CD14-positive monocyte (primary cell): ENCODE measurements around the gene VAV2. TPM values are rescaled to one million over a fixed set of nuclear protein-coding genes. Genes with fewer than 3 reads are reported as not detected.

ENCODE experiments used
- DNase-seq, 3 donors: peaks; one replicate each; pipeline ENCODE4 v3.0.0-alpha.2; 2011 to 2022
- H2AFZ ChIP-seq: 2 replicates; pipeline ENCODE4 v1.6.0; 2012; ENCODE audit warnings: mild to moderate bottlenecking, low read depth, low read length, inconsistent platforms; ENCODE audit not compliant: insufficient read depth, poor library complexity, severe bottlenecking
- H3K27ac ChIP-seq, 2 donors: 1 replicate in 1 of 2; 2 replicates in 1 of 2; pipeline ENCODE4 v1.5.1; 2012 to 2013; ENCODE audit warnings: low read length in 2 of 2, control low read depth in 1 of 2, inconsistent platforms in 1 of 2, low read depth in 1 of 2, mild to moderate bottlenecking in 1 of 2
- H3K27me3 ChIP-seq, 2 donors: one replicate each; pipeline versions ENCODE4 v1.6.0 to v1.6.1; 2011 to 2013; ENCODE audit warnings: low read length in 2 of 2; ENCODE audit not compliant: control insufficient read depth in 2 of 2, insufficient read depth in 2 of 2
- H3K36me3 ChIP-seq, 2 donors: replicated peaks in 1 of 2; 1 replicate in 1 of 2; 2 replicates in 1 of 2; pipeline versions ENCODE4 v1.5.1 to v1.6.1; 2012 to 2013; ENCODE audit warnings: low read length in 2 of 2, control low read depth in 1 of 2, inconsistent platforms in 1 of 2, mild to moderate bottlenecking in 1 of 2; ENCODE audit not compliant: insufficient read depth in 2 of 2, control insufficient read depth in 1 of 2
- H3K4me1 ChIP-seq, 2 donors: 1 replicate in 1 of 2; 2 replicates in 1 of 2; pipeline versions ENCODE4 v1.5.1 to v1.6.1; 2012 to 2013; ENCODE audit warnings: low read length in 2 of 2, control low read depth in 1 of 2, inconsistent platforms in 1 of 2, mild to moderate bottlenecking in 1 of 2, moderate library complexity in 1 of 2; ENCODE audit not compliant: insufficient read depth in 2 of 2, control insufficient read depth in 1 of 2
- H3K4me2 ChIP-seq: replicated peaks from 2 replicates; pipeline ENCODE3; 2012; ENCODE audit warnings: low read length, moderate library complexity, mild to moderate bottlenecking; ENCODE audit not compliant: poor library complexity, severe bottlenecking; ENCODE audit errors: extremely low read depth
- H3K4me3 ChIP-seq, 3 experiments: fragments of 200-600 bp in 1 of 3; sonication (generic) in 1 of 3; replicated peaks in 1 of 3; 1 replicate in 2 of 3; 2 replicates in 1 of 3; pipeline ENCODE4 v1.5.1; 2011 to 2013; ENCODE audit warnings: low read length in 3 of 3, mild to moderate bottlenecking in 3 of 3, control low read depth in 2 of 3, low read depth in 2 of 3, inconsistent platforms in 1 of 3, moderate library complexity in 1 of 3
- H3K79me2 ChIP-seq: 2 replicates; pipeline ENCODE4 v1.6.0; 2012; ENCODE audit warnings: mild to moderate bottlenecking, control low read depth, inconsistent platforms, low read length, moderate library complexity; ENCODE audit not compliant: insufficient read depth
- H3K9ac ChIP-seq: 2 replicates; pipeline ENCODE4 v1.6.0; 2017; ENCODE audit warnings: low read length, mild to moderate bottlenecking; ENCODE audit not compliant: insufficient read depth, poor library complexity, severe bottlenecking
- H3K9me3 ChIP-seq, 2 donors: replicated peaks in 1 of 2; 1 replicate in 1 of 2; 2 replicates in 1 of 2; pipeline versions ENCODE4 v1.5.1 to v1.6.1; 2012 to 2013; ENCODE audit warnings: low read length in 2 of 2, control low read depth in 1 of 2; ENCODE audit not compliant: control insufficient read depth in 1 of 2, insufficient read depth in 1 of 2
- H4K20me1 ChIP-seq: 2 replicates; pipeline ENCODE4 v1.6.0; 2012; ENCODE audit warnings: mild to moderate bottlenecking, low read length, control low read depth, moderate library complexity; ENCODE audit not compliant: insufficient read depth
- H3K27ac Mint-ChIP-seq, 7 donors: one replicate each; pipeline ENCODE4 v1.8.0; 2020; ENCODE audit warnings: mild to moderate bottlenecking in 7 of 7, mixed read lengths in 7 of 7, moderate library complexity in 6 of 7, inconsistent platforms in 2 of 7
- H3K27me3 Mint-ChIP-seq, 3 donors: one replicate each; pipeline ENCODE4 v1.8.0; 2021 to 2022; ENCODE audit warnings: low read depth in 3 of 3, mild to moderate bottlenecking in 3 of 3, mixed read lengths in 3 of 3, moderate library complexity in 3 of 3, inconsistent platforms in 1 of 3
- H3K36me3 Mint-ChIP-seq, 2 donors: one replicate each; pipeline ENCODE4 v1.8.0; 2020; ENCODE audit warnings: mixed read lengths in 2 of 2, inconsistent platforms in 1 of 2, mild to moderate bottlenecking in 1 of 2
- H3K4me1 Mint-ChIP-seq: one replicate; pipeline ENCODE4 v1.8.0; 2020; ENCODE audit warnings: mild to moderate bottlenecking, mixed read lengths
- H3K4me3 Mint-ChIP-seq, 2 donors: one replicate each; pipeline ENCODE4 v1.8.0; 2020; ENCODE audit warnings: mild to moderate bottlenecking in 2 of 2, mixed read lengths in 2 of 2, moderate library complexity in 1 of 2
- H3K9me3 Mint-ChIP-seq, 7 donors: one replicate each; pipeline ENCODE4 v1.8.0; 2020 to 2022; ENCODE audit warnings: mixed read lengths in 7 of 7, mild to moderate bottlenecking in 6 of 7, moderate library complexity in 6 of 7, inconsistent platforms in 2 of 7
- CTCF ChIP-seq: fragments of 200-600 bp; IDR thresholded peaks from one replicate; pipeline ENCODE4 v1.8.0; 2022; ENCODE audit warnings: antibody characterized with exemption, mild to moderate bottlenecking
- WGBS: methylation state at CpG from one replicate; pipeline ENCODE4 v1.1.5; 2013; ENCODE audit warnings: missing lambda C conversion rate; ENCODE audit not compliant: insufficient coverage; 5-methylcytosine and 5-hydroxymethylcytosine counted together
- intact Hi-C, 2 donors: fragments of 100-400 bp; cut with micrococcal nuclease; formaldehyde crosslinking; loops; one replicate each; pipeline versions ENCODE4 v1.15.0 to v1.15.1; 2023
- polyA plus RNA-seq, 3 donors: library from polyadenylated mRNA; depleted of rRNA in 1 of 3; unstranded in 2 of 3; stranded (reverse) in 1 of 3; fragments of 300-500 nt in 2 of 3; fragments of >200 nt in 1 of 3; fragmentation: Illumina TruSeq in 2 of 3; gene quantifications; 1 replicate in 2 of 3; 2 replicates in 1 of 3; pipeline ENCODE4 v1.2.3, GENCODE V29; 2012 to 2021

The VAV2 gene
- polyA plus RNA-seq, 3 donors: 2.3 to 13.6 (median 2.3) TPM

- H3K9me3 ChIP-seq: no peaks in the 10 kb centered on the region
- H4K20me1 ChIP-seq: peaks cover 25% of the 10 kb centered on the region
- H3K27ac Mint-ChIP-seq: no peak overlapping the region
- WGBS: 98% methylated on average over 16 of the region's 26 CpGs
- H3K27me3 Mint-ChIP-seq: no peaks in the 10 kb centered on the region
- H2AFZ ChIP-seq: no peak overlapping the region
- peaks cover 61 to 91% of the 10 kb centered on the region in 2 donors for H3K36me3 ChIP-seq
- no peaks in the 10 kb centered on the region for H3K9me3 Mint-ChIP-seq
- no peaks in the 10 kb centered on the region for H3K4me1 ChIP-seq
- H3K4me2 ChIP-seq: no peak overlapping the region
- H3K79me2 ChIP-seq: no peaks in the 10 kb centered on the region
- no peak overlapping the region for H3K4me3 ChIP-seq
- no peak for TF ChIP-seq CTCF
- no peak overlapping the region for H3K9ac ChIP-seq
- no peak overlapping the region for H3K4me3 Mint-ChIP-seq
- H3K27ac ChIP-seq: no peak overlapping the region
- peaks cover 67 to 87% of the 10 kb centered on the region in 2 donors for H3K36me3 Mint-ChIP-seq
- intact Hi-C loops: no loop called here
- no peaks in the 10 kb centered on the region for H3K27me3 ChIP-seq
- DNase-seq: no peak
- no peaks in the 10 kb centered on the region for H3K4me1 Mint-ChIP-seq
Observed at GRCh38 chr9:134033516-134034214, 41.5 kb upstream of the VAV2 start.

- H3K9me3 Mint-ChIP-seq: peaks cover 0 to 3% (median 0%) of the 10 kb centered on the region in 7 donors
- Histone ChIP-seq H3K4me1 (no peaks in the 10 kb centered on the region), H2AFZ (no peak overlapping the region), H3K9me3 (no peaks in the 10 kb centered on the region), H3K27ac (no peak overlapping the region), H3K27me3 (no peaks in the 10 kb centered on the region), H3K4me3 (no peak overlapping the region), H3K79me2 (no peaks in the 10 kb centered on the region), H3K9ac (no peak overlapping the region), H3K4me2 (no peak overlapping the region), H3K36me3 (peaks cover 61 to 83% of the 10 kb centered on the region in 2 donors), H4K20me1 (peaks cover 17% of the 10 kb centered on the region)
- peaks cover 57 to 79% of the 10 kb centered on the region in 2 donors for H3K36me3 Mint-ChIP-seq
- no peaks in the 10 kb centered on the region for H3K27me3 Mint-ChIP-seq
- no peak overlapping the region for H3K27ac Mint-ChIP-seq
- H3K4me3 Mint-ChIP-seq: no peak overlapping the region
- H3K4me1 Mint-ChIP-seq: no peaks in the 10 kb centered on the region
- no peak for TF ChIP-seq CTCF
- intact Hi-C loops: no loop called here
- no peak for DNase-seq
- 97% methylated on average over 23 of the region's 40 CpGs for WGBS
Observed at GRCh38 chr9:134032456-134033222, 40.5 kb upstream of the VAV2 start.
